HG03558 (cell line): Measurements from ENCODE around the gene PRTN3.

Source experiments
- ATAC-seq: cut with Tn5 transposase; IDR thresholded peaks from one replicate; pipeline ENCODE4 v1.9.1; 2021; ENCODE audit warnings: moderate number of reproducible peaks; ENCODE audit not compliant: unreplicated experiment; ENCODE audit errors: extremely low read depth

Gene PRTN3

DNA sequence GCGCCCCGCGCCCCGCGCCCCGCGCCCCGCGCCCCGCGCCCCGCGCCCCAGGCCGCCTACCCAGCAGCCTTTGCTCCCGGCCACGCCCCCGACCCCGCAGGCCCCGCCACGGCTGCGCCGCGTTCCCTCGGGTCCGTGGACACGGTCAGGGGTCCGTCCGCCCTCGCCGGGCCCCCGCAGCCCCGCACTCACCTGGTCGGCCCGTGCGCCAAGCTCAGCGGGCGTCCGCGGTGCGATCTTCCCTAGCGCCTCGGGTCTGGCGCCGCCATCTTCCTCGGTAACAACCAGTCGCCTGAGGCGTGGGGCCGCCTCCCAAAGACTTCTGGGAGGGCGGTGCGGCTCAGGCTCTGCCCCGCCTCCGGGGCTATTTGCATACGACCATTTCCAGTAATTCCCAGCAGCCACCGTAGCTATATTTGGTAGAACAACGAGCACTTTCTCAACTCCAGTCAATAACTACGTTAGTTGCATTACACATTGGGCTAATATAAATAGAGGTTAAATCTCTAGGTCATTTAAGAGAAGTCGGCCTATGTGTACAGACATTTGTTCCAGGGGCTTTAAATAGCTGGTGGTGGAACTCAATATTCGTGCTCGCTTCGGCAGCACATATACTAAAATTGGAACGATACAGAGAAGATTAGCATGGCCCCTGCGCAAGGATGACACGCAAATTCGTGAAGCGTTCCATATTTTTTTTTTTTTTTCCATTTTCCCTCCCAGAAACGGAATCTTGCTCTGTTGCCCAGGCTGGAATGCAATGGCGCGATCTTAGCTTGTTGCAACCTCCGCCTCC lies 52.3 kb downstream of the PRTN3 start, which contains the start of the genes MED16 and RNU6-9:
TSS of gene MED16 (minus strand) at position 294 of the 796 bp plus-strand sequence. CDS start 2,056 bp downstream, outside the sequence.
TSS of gene RNU6-9 (plus strand) at position 591 of the 796 bp plus-strand sequence.
- peak; percentile 58 for ATAC-seq

GRCh38 chr19:896434-896833 lies 55.6 kb downstream of the PRTN3 start:
- no peak for ATAC-seq

DNA sequence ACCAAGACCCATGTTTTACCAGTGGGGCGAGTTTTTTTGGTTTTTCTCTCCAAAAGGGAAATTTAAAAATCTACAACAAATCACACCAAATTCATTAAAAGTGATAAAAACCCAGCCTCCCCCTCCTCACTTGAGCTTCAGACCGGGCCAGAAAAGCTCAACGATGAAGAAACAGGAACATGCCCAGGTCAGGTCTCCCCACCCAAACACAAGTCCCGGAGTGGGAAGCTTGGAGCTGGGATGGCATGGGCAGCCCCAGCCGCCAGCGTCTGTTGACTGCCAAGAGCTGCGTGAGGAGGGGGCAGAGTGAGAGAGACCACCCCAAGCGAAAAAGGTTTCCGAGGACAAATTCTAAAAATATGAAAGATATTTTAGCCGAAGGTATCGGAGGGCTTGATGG lies 56.2 kb downstream of the PRTN3 start:
- no peak for ATAC-seq

GRCh38 chr19:897442-898039 lies 56.7 kb downstream of the PRTN3 start:
- no peak for ATAC-seq
